HEK293 (cell line): Measurements from ENCODE around the gene RIPOR1.

Experiments
- CTCF ChIP-seq: fragments of 450-650 bp; formaldehyde crosslinking; IDR thresholded peaks from 2 replicates; pipeline ENCODE4 v1.5.1; 2016; ENCODE audit warnings: missing biosample characterization, missing genetic modification characterization
- ELK4 ChIP-seq: IDR thresholded peaks from 2 replicates; pipeline ENCODE4 v1.6.1; 2011; ENCODE audit warnings: mild to moderate bottlenecking, low read depth, low read length, borderline replicate concordance
- KLF17 ChIP-seq: fragments of 450-650 bp; formaldehyde crosslinking; IDR thresholded peaks from 2 replicates; pipeline ENCODE4 v1.5.1; 2016; ENCODE audit warnings: missing biosample characterization, missing genetic modification characterization
- TSHZ1 ChIP-seq: fragments of 450-650 bp; formaldehyde crosslinking; IDR thresholded peaks from 2 replicates; pipeline ENCODE4 v1.5.1; 2016; ENCODE audit warnings: missing biosample characterization, missing genetic modification characterization, borderline replicate concordance
- ZBTB1 ChIP-seq: fragments of 450-650 bp; formaldehyde crosslinking; IDR thresholded peaks from 2 replicates; pipeline ENCODE4 v1.5.1; 2016; ENCODE audit warnings: missing biosample characterization, missing genetic modification characterization
- ZBTB11 ChIP-seq: fragments of 450-650 bp; formaldehyde crosslinking; conservative IDR thresholded peaks from 2 replicates; pipeline ENCODE4 v1.5.1; 2016; ENCODE audit warnings: low read depth, missing biosample characterization, missing genetic modification characterization
- ZBTB21 ChIP-seq: fragments of 450-650 bp; formaldehyde crosslinking; IDR thresholded peaks from 2 replicates; pipeline ENCODE4 v1.5.1; 2017; ENCODE audit warnings: missing biosample characterization, missing genetic modification characterization
- ZBTB8A ChIP-seq: fragments of 450-650 bp; formaldehyde crosslinking; IDR thresholded peaks from 2 replicates; pipeline ENCODE4 v1.5.1; 2016; ENCODE audit warnings: missing biosample characterization, missing genetic modification characterization
- ZFHX2 ChIP-seq: fragments of 450-650 bp; formaldehyde crosslinking; conservative IDR thresholded peaks from 2 replicates; pipeline ENCODE4 v1.5.1; 2016; ENCODE audit warnings: missing biosample characterization, missing genetic modification characterization
- ZFP37 ChIP-seq: fragments of 450-650 bp; formaldehyde crosslinking; IDR thresholded peaks from 2 replicates; pipeline ENCODE4 v1.5.1; 2016; ENCODE audit warnings: missing biosample characterization, missing genetic modification characterization
- ZFP41 ChIP-seq: fragments of 450-650 bp; formaldehyde crosslinking; IDR thresholded peaks from 2 replicates; pipeline ENCODE4 v1.5.1; 2016; ENCODE audit warnings: missing biosample characterization, missing genetic modification characterization, borderline replicate concordance
- ZNF202 ChIP-seq: fragments of 450-650 bp; formaldehyde crosslinking; IDR thresholded peaks from 2 replicates; pipeline ENCODE4 v1.5.1; 2016; ENCODE audit warnings: missing biosample characterization, missing genetic modification characterization, borderline replicate concordance
- ZNF23 ChIP-seq: fragments of 450-650 bp; formaldehyde crosslinking; IDR thresholded peaks from 2 replicates; pipeline ENCODE4 v1.5.1; 2016; ENCODE audit warnings: missing biosample characterization, missing genetic modification characterization, borderline replicate concordance
- ZNF248 ChIP-seq: fragments of 450-650 bp; formaldehyde crosslinking; IDR thresholded peaks from 2 replicates; pipeline ENCODE4 v1.5.1; 2017; ENCODE audit warnings: missing biosample characterization, missing genetic modification characterization
- ZNF292 ChIP-seq: fragments of 450-650 bp; formaldehyde crosslinking; IDR thresholded peaks from 2 replicates; pipeline ENCODE4 v1.5.1; 2016; ENCODE audit warnings: low read depth, missing biosample characterization, missing genetic modification characterization, borderline replicate concordance
- ZNF354C ChIP-seq: fragments of 450-650 bp; formaldehyde crosslinking; IDR thresholded peaks from 2 replicates; pipeline ENCODE4 v1.5.1; 2016; ENCODE audit warnings: missing biosample characterization, missing genetic modification characterization, low read depth, borderline replicate concordance
- ZNF404 ChIP-seq: fragments of 450-650 bp; formaldehyde crosslinking; IDR thresholded peaks from 2 replicates; pipeline ENCODE4 v1.5.1; 2017; ENCODE audit warnings: missing biosample characterization, missing genetic modification characterization
- ZNF426 ChIP-seq: fragments of 450-650 bp; formaldehyde crosslinking; IDR thresholded peaks from 2 replicates; pipeline ENCODE4 v1.5.1; 2017; ENCODE audit warnings: missing biosample characterization, missing genetic modification characterization, mild to moderate bottlenecking, inconsistent platforms, moderate library complexity
- ZNF501 ChIP-seq: fragments of 450-650 bp; formaldehyde crosslinking; IDR thresholded peaks from 2 replicates; pipeline ENCODE4 v1.5.1; 2016; ENCODE audit warnings: missing biosample characterization, missing genetic modification characterization
- ZNF544 ChIP-seq: fragments of 450-650 bp; formaldehyde crosslinking; IDR thresholded peaks from 2 replicates; pipeline ENCODE4 v1.5.0; 2017; ENCODE audit warnings: missing biosample characterization, missing genetic modification characterization
- ZNF548 ChIP-seq: fragments of 450-650 bp; formaldehyde crosslinking; IDR thresholded peaks from 2 replicates; pipeline ENCODE4 v1.5.1; 2016; ENCODE audit warnings: missing biosample characterization, missing genetic modification characterization
- ZNF626 ChIP-seq: fragments of 450-650 bp; sonication (Bioruptor Pico); formaldehyde crosslinking; IDR thresholded peaks from 2 replicates; pipeline ENCODE4 v1.5.1; 2018; ENCODE audit warnings: missing biosample characterization, missing genetic modification characterization, inconsistent platforms
- ZNF654 ChIP-seq: fragments of 450-650 bp; formaldehyde crosslinking; IDR thresholded peaks from 2 replicates; pipeline ENCODE4 v1.5.1; 2016; ENCODE audit warnings: low read depth, missing biosample characterization, missing genetic modification characterization
- ZNF670 ChIP-seq: fragments of 450-650 bp; formaldehyde crosslinking; IDR thresholded peaks from 2 replicates; pipeline ENCODE4 v1.5.1; 2016; ENCODE audit warnings: missing biosample characterization, missing genetic modification characterization, low read depth
- ZNF747 ChIP-seq: fragments of 450-650 bp; formaldehyde crosslinking; IDR thresholded peaks from 2 replicates; pipeline ENCODE4 v1.5.1; 2016; ENCODE audit warnings: missing biosample characterization, missing genetic modification characterization
- ZNF791 ChIP-seq: fragments of 450-650 bp; formaldehyde crosslinking; IDR thresholded peaks from 2 replicates; pipeline ENCODE4 v1.5.1; 2016; ENCODE audit warnings: missing biosample characterization, missing genetic modification characterization
- ZSCAN16 ChIP-seq: fragments of 450-650 bp; formaldehyde crosslinking; IDR thresholded peaks from 2 replicates; pipeline ENCODE4 v1.5.1; 2016; ENCODE audit warnings: missing biosample characterization, missing genetic modification characterization
- ZSCAN4 ChIP-seq: fragments of 450-650 bp; formaldehyde crosslinking; IDR thresholded peaks from 2 replicates; pipeline ENCODE4 v1.5.1; 2017; ENCODE audit warnings: missing biosample characterization, missing genetic modification characterization

Gene RIPOR1

GRCh38 chr16:67561824-67562525, 33.3 kb downstream of the RIPOR1 start (continued):
- no peak for TF ChIP-seq TSHZ1 (tag by site-specific recombination)
- TF ChIP-seq ZSCAN16 (tag by site-specific recombination): no peak
- no peak for TF ChIP-seq ZNF292
- no peak for TF ChIP-seq ZSCAN4 (tag by site-specific recombination)
- no peak for TF ChIP-seq ZFP37 (tag by site-specific recombination)
- no peak for TF ChIP-seq ZFP41 (tag by site-specific recombination)
- TF ChIP-seq ZBTB21 (tag by site-specific recombination): 0 out of 2 replicates have a peak, but pooled peaks have one; percentile 13
- no peak for TF ChIP-seq ZNF248 (tag by site-specific recombination)
- 0 out of 2 replicates have a peak, but pooled peaks have one; percentile 9 for TF ChIP-seq ZNF626
- TF ChIP-seq ELK4: no peak
- TF ChIP-seq ZNF404 (tag by site-specific recombination): no peak
- no peak for TF ChIP-seq ZNF654 (tag by site-specific recombination)
- no peak for TF ChIP-seq ZNF202 (tag by site-specific recombination)
- TF ChIP-seq ZNF670 (tag by site-specific recombination): no peak
- TF ChIP-seq CTCF (tag by site-specific recombination): no peak
- TF ChIP-seq ZNF354C: no peak
- TF ChIP-seq ZNF548 (tag by site-specific recombination): no peak
- TF ChIP-seq ZBTB1: no peak
- TF ChIP-seq ZNF791 (tag by site-specific recombination): no peak
- TF ChIP-seq ZNF426 (tag by site-specific recombination): no peak
- peak; percentile 92 for TF ChIP-seq ZBTB8A (tag by site-specific recombination)
- TF ChIP-seq ZFHX2 (tag by site-specific recombination): no peak
- TF ChIP-seq ZNF747 (tag by site-specific recombination): no peak
- TF ChIP-seq ZNF501 (tag by site-specific recombination): no peak
- no peak for TF ChIP-seq ZNF544 (tag by site-specific recombination)
- peak; percentile 73 for TF ChIP-seq ZBTB11 (tag by site-specific recombination)
- TF ChIP-seq KLF17 (tag by site-specific recombination): no peak
- no peak for TF ChIP-seq ZNF23 (tag by site-specific recombination)
